Keratinocyte (primary cell): ENCODE measurements around the gene KCNG2. TPM values are rescaled to one million over a fixed set of nuclear protein-coding genes. Genes with fewer than 3 reads are reported as not detected.

Source experiments
- DNase-seq: peaks from one replicate; pipeline ENCODE4 v3.0.0-alpha.2; 2011; ENCODE audit warnings: low read depth, missing footprints, low spot score
- FAIRE-seq: peaks from 2 replicates; lab custom pipeline; 2011; peaks lifted over from hg19 to GRCh38; lab: Jason Lieb, UNC
- H2AFZ ChIP-seq: 2 replicates; pipeline ENCODE4 v1.6.0; 2012; ENCODE audit warnings: low read length, control low read depth, inconsistent platforms; ENCODE audit not compliant: control insufficient read depth
- H3K27ac ChIP-seq: 2 replicates; pipeline ENCODE4 v1.5.1; 2011; ENCODE audit warnings: low read length; ENCODE audit not compliant: control insufficient read depth, insufficient read depth
- H3K27me3 ChIP-seq: 3 replicates; pipeline ENCODE4 v1.6.0; 2011; ENCODE audit warnings: low read length; ENCODE audit not compliant: control insufficient read depth, insufficient read depth; ENCODE audit errors: extremely low read depth
- H3K36me3 ChIP-seq, 2 experiments: 2 replicates in 1 of 2; 3 replicates in 1 of 2; pipeline ENCODE4 v1.5.1; 2011; ENCODE audit warnings: low read length in 2 of 2, mild to moderate bottlenecking in 1 of 2; ENCODE audit not compliant: control insufficient read depth in 2 of 2, insufficient read depth in 2 of 2; ENCODE audit errors: extremely low read depth in 1 of 2
- H3K4me1 ChIP-seq: 3 replicates; pipeline ENCODE4 v1.5.1; 2011; ENCODE audit warnings: low read length; ENCODE audit not compliant: control insufficient read depth, insufficient read depth; ENCODE audit errors: extremely low read depth
- H3K4me2 ChIP-seq: 3 replicates; pipeline ENCODE4 v1.6.0; 2011; ENCODE audit warnings: low read depth, low read length; ENCODE audit not compliant: control insufficient read depth, insufficient read depth; ENCODE audit errors: extremely low read depth
- H3K4me3 ChIP-seq, 3 experiments: fragments of 200-600 bp in 1 of 3; sonication (generic) in 1 of 3; 2 replicates in 2 of 3; 3 replicates in 1 of 3; pipeline ENCODE4 v1.5.1; 2011 to 2016; ENCODE audit warnings: low read length in 3 of 3, mild to moderate bottlenecking in 3 of 3, control low read depth in 2 of 3, inconsistent platforms in 1 of 3, low read depth in 1 of 3, mixed read lengths in 1 of 3, mixed run types in 1 of 3, moderate library complexity in 1 of 3; ENCODE audit not compliant: control insufficient read depth in 2 of 3, insufficient read depth in 2 of 3; ENCODE audit errors: extremely low read depth in 1 of 3
- H3K79me2 ChIP-seq: 2 replicates; pipeline ENCODE4 v1.6.0; 2012; ENCODE audit warnings: low read length; ENCODE audit not compliant: control insufficient read depth, insufficient read depth
- H3K9ac ChIP-seq: 3 replicates; pipeline ENCODE4 v1.6.0; 2011; ENCODE audit warnings: low read length; ENCODE audit not compliant: control insufficient read depth, insufficient read depth; ENCODE audit errors: extremely low read depth
- H3K9me1 ChIP-seq: 3 replicates; pipeline ENCODE4 v1.6.0; 2011; ENCODE audit warnings: low read length; ENCODE audit not compliant: control insufficient read depth, insufficient read depth; ENCODE audit errors: extremely low read depth
- H3K9me3 ChIP-seq: 2 replicates; pipeline ENCODE4 v1.5.1; 2012; ENCODE audit warnings: low read depth, low read length; ENCODE audit not compliant: control insufficient read depth
- H4K20me1 ChIP-seq: 3 replicates; pipeline ENCODE4 v1.6.0; 2011; ENCODE audit warnings: low read length; ENCODE audit not compliant: control insufficient read depth, insufficient read depth; ENCODE audit errors: extremely low read depth
- CTCF ChIP-seq, 3 experiments: IDR thresholded peaks in 1 of 3; conservative IDR thresholded peaks in 1 of 3; optimal IDR thresholded peaks in 1 of 3; 2 replicates in 2 of 3; 3 replicates in 1 of 3; pipeline versions ENCODE3 to v1.5.1; 2011; ENCODE audit warnings: low read length in 3 of 3, mild to moderate bottlenecking in 3 of 3, moderate library complexity in 2 of 3, control low read depth in 1 of 3, inconsistent platforms in 1 of 3; ENCODE audit not compliant: insufficient read depth in 2 of 3; ENCODE audit errors: extremely low read depth in 1 of 3
- EZH2 ChIP-seq: IDR thresholded peaks from one replicate; pipeline ENCODE4 v1.6.1; 2012; ENCODE audit warnings: inconsistent platforms, mild to moderate bottlenecking, low read length, moderate library complexity
- dilution Hi-C: fragments of 300-500 bp; cut with MboI; formaldehyde crosslinking; loops from one replicate; pipeline ENCODE4 v1.7.0; 2020; ENCODE audit warnings: low sequenced_read_pairs; ENCODE audit not compliant: extremely low pct_ligation_motif_present
- polyA plus RNA-seq, 5 experiments: library from polyadenylated mRNA; depleted of rRNA in 3 of 5; stranded (reverse) in 3 of 5; stranded (forward) in 1 of 5; unstranded in 1 of 5; fragments of >200 nt; gene quantifications; 1 replicate in 1 of 5; 2 replicates in 3 of 5; 3 replicates in 1 of 5; pipeline versions ENCODE4 v1.2.1 to v1.2.3, GENCODE V29; 2011 to 2012; ENCODE audit warnings: missing spikeins in 2 of 5, low read depth in 1 of 5, low replicate concordance in 1 of 5

The KCNG2 gene
- polyA plus RNA-seq, 1 donor (not counting 4 experiments of a cell fraction or from before 2014, with no cell fraction given): not detected

- Histone ChIP-seq H3K4me1 (no peaks in the 10 kb centered on the region), H3K4me3 (no peak overlapping the region), H3K27ac (no peak overlapping the region), H3K36me3 (no peaks in the 10 kb centered on the region), H3K27me3 (no peaks in the 10 kb centered on the region), H3K9me1 (no peaks in the 10 kb centered on the region), H4K20me1 (no peaks in the 10 kb centered on the region), H3K9ac (no peak overlapping the region), H2AFZ (no peak overlapping the region), H3K9me3 (no peaks in the 10 kb centered on the region), H3K4me2 (no peak overlapping the region), H3K79me2 (no peaks in the 10 kb centered on the region)
- dilution Hi-C loops: no loop called here
- FAIRE-seq: peak; percentile 52
- DNase-seq: no peak
- TF ChIP-seq EZH2 (no peak), CTCF (optimal IDR thresholded peaks at IDR 0.05 in 1 of 3, IDR thresholded peaks at IDR 0.05 in 1 of 3, conservative IDR thresholded peaks at IDR 0.05 in 1 of 3; ENCODE audit: extremely low read depth in 1 of 3, insufficient read depth in 2 of 3, low read length in 3 of 3) (no peak)
Observed at GRCh38 chr18:79844999-79845563, 47.3 kb downstream of the KCNG2 start.

GRCh38 chr18:79846936-79847557, 49.3 kb downstream of the KCNG2 start:
- Histone ChIP-seq H3K79me2 (no peaks in the 10 kb centered on the region), H3K4me1 (no peaks in the 10 kb centered on the region), H3K27me3 (no peaks in the 10 kb centered on the region), H3K9ac (no peak overlapping the region), H2AFZ (no peak overlapping the region), H3K36me3 (no peaks in the 10 kb centered on the region), H4K20me1 (no peaks in the 10 kb centered on the region), H3K4me3 (no peak overlapping the region), H3K27ac (no peak overlapping the region), H3K9me3 (no peaks in the 10 kb centered on the region), H3K4me2 (no peak overlapping the region), H3K9me1 (no peaks in the 10 kb centered on the region)
- no peak for DNase-seq
- dilution Hi-C loops: no loop called here
- FAIRE-seq: no peak
- TF ChIP-seq EZH2 (no peak), CTCF (optimal IDR thresholded peaks at IDR 0.05 in 1 of 3, IDR thresholded peaks at IDR 0.05 in 1 of 3, conservative IDR thresholded peaks at IDR 0.05 in 1 of 3; ENCODE audit: extremely low read depth in 1 of 3, insufficient read depth in 2 of 3, low read length in 3 of 3) (no peak)
